22Rv1 (cell line): Measurements from ENCODE around the gene SLC17A4.

ENCODE experiments used
- H3K27ac ChIP-seq: fragments of 450-650 bp; 2 replicates; pipeline ENCODE4 v1.5.1; 2017
- CTCF ChIP-seq: fragments of 450-650 bp; IDR thresholded peaks from 2 replicates; pipeline ENCODE4 v1.5.1; 2017; ENCODE audit warnings: mild to moderate bottlenecking
- ZFX ChIP-seq: fragments of 450-650 bp; IDR thresholded peaks from 2 replicates; pipeline ENCODE4 v1.6.1; 2017; ENCODE audit warnings: antibody characterized with exemption, borderline replicate concordance

Gene SLC17A4

DNA sequence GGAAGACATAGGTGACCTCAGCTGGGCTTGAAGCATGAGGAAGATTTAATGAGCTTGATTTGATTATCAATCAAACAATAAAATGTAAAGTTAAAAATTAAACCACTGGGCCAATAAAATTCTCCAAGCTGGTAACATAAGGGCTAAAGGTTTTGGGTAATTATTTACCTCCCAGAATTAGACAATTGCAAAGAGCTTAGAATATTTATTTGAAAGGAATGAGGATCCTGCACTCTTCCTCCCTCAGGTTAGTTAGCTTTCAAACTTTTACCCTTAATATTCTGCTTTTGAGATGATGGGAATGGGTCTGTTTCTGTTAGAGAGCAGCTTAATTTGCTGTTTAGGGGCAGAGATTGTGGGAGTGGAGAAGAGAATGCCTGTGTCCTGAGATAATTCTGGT is at the start of gene SLC17A4:
Gene SLC17A4, plus strand, starts transcription at position 208 of the 400 bp plus-strand sequence. CDS start 7,221 bp downstream, outside the sequence.
- peak within 1 kb of the TSS; percentile 88 for H3K27ac ChIP-seq
- TF ChIP-seq CTCF (no peak), ZFX (no peak)

GRCh38 chr6:25706314-25707014 is 48.1 kb upstream of the SLC17A4 start:
- TF ChIP-seq CTCF (no peak), ZFX (no peak)
- H3K27ac ChIP-seq = no peak overlapping the region

DNA sequence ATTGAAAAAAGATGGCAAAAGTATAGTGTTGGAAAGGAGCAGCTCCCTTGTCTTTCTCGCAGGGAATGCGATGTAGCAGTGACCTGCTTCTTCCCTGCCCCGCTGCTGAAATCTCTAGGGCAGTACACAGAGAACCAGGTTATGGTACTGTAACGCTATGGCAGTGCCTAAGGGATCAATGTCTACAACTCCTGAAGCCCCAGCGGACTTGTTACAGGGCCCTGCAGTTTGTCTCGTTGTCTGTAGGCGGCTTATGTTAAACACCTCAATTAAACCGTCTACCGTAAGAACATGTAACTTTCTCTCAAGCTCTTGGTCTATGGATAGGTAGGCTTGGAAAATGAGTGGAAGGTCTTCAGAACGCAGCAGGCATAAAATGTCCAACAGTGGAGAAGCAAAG is 44.8 kb upstream of the SLC17A4 start:
- TF ChIP-seq CTCF (no peak), ZFX (no peak)
- no peak overlapping the region for H3K27ac ChIP-seq

DNA sequence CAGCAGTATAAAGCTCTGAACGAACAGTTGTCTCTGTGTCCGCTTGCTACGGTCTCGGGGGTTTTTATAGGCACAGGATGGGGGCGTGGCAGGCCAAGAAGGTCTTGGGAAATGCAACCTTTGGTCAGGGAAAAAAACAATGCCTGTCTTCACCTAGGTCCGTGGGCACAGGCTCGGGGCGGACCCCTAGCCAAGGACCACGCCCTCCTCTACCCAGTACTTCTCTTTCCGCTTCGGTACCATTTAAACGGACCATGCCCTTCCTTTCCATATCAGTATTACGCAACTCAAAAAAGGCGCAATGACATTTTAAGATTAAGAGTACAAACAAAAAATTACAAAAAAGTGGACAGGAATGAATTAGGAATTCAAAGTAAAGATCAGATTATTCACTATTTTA is 44.3 kb upstream of the SLC17A4 start:
- no peak overlapping the region for H3K27ac ChIP-seq
- TF ChIP-seq ZFX (no peak), CTCF (no peak)

DNA sequence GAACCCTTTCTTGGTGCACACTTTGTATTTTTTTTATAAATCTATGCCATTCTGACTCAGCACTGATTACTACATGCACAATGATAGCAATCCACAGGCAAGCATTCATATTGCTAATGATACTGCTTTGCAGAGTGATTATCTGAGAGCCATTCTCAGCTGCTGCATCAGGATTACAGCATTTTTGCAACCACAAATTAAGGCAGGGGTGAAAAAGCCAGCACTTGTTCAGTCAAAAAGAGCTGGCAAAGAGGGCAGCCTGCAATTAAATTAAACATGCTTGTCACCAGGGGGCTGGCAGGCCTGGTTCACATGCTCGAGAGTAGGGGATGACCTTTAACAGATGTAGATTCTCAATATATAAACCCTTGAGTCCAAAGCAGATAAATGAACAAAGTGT is 40.7 kb upstream of the SLC17A4 start:
- TF ChIP-seq ZFX (no peak), CTCF (no peak)
- no peak overlapping the region for H3K27ac ChIP-seq

GRCh38 chr6:25714765-25715164 is 39.8 kb upstream of the SLC17A4 start:
- TF ChIP-seq CTCF = no peak
- no peak for TF ChIP-seq ZFX
- no peak overlapping the region for H3K27ac ChIP-seq

DNA sequence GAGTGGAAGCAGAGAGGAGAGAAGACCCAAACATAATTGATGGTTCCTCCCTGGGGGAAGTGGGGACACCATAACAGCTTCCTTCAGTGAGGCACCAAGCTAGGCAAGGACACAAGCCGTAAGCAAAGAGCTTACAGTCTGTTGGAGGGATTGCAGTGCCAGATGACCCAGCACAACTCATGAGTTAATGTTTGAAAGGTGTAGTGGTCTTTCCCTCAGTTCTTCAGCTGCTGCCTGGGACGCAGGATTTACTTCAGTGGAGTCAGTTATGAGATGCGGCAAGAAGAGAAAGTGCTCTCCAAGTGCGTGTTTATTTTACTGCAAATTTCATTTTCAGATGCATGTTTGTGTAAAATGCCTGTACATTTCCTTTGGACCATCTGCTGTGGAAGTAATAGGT is 38.7 kb upstream of the SLC17A4 start:
- H3K27ac ChIP-seq = no peak overlapping the region
- no peak for TF ChIP-seq ZFX
- no peak for TF ChIP-seq CTCF
